ENCODE measurements around the gene HNRNPA0. TPM values are rescaled to one million over a fixed set of nuclear protein-coding genes. Genes with fewer than 3 reads are reported as not detected.

Gene HNRNPA0
- total and polyA plus RNA-seq, 2 experiments from 2014 or later = 15.1 to 39.9 TPM

- H3K27me3 Mint-ChIP-seq (ENCODE audit: insufficient read depth, low read depth, poor library complexity) = peaks cover 2% of the 10 kb centered on the region
- no peak overlapping the region for H3K4me3 Mint-ChIP-seq
- Histone ChIP-seq H3K4me3 (no peak overlapping the region), H3K4me2 (no peak overlapping the region), H3K4me1 (ENCODE audit: insufficient read depth) (peaks cover 12% of the 10 kb centered on the region), H2AFZ (no peak overlapping the region), H3K79me2 (replicated peaks; ENCODE audit: insufficient read depth) (peaks cover 79% of the 10 kb centered on the region), H4K20me1 (replicated peaks; ENCODE audit: insufficient read depth) (peaks cover 5% of the 10 kb centered on the region; the same call in 1 of the 2 replicates), H3K36me3 (ENCODE audit: insufficient read depth) (no peaks in the 10 kb centered on the region), H3K9me2 (ENCODE audit: insufficient read depth) (no peaks in the 10 kb centered on the region), H3F3A (replicated peaks; ENCODE audit: low read depth) (no peaks in the 10 kb centered on the region), H3K27ac (ENCODE audit: low read depth) (no peak overlapping the region), H3K27me3 (ENCODE audit: insufficient read depth) (no peaks in the 10 kb centered on the region)
- H3K27ac Mint-ChIP-seq = no peak overlapping the region
- H3K9me3 Mint-ChIP-seq = no peaks in the 10 kb centered on the region
- no peak for ATAC-seq
- no peaks in the 10 kb centered on the region for H3K36me3 Mint-ChIP-seq (ENCODE audit: low read depth)
- DNase-seq (ENCODE audit: low spot score) = no peak
- TF ChIP-seq POLR2AphosphoS5 (IDR thresholded peaks at IDR 0.05; ENCODE audit: low read depth) (no peak), EZH2 (IDR thresholded peaks at IDR 0.05; ENCODE audit: low read depth, unreplicated experiment) (no peak), ETS1 (IDR thresholded peaks at IDR 0.05) (no peak), EZH2phosphoT487 (IDR thresholded peaks at IDR 0.05; ENCODE audit: unreplicated experiment) (no peak), CTCF (conservative IDR thresholded peaks at IDR 0.05; ENCODE audit: low read depth in 2 of 2) (no peak), JUNB (IDR thresholded peaks at IDR 0.05; ENCODE audit: unreplicated experiment) (no peak), NANOG (IDR thresholded peaks at IDR 0.05; ENCODE audit: borderline replicate concordance) (no peak), CREB1 (CRISPR knock-in tag; IDR thresholded peaks at IDR 0.05; ENCODE audit: low read depth) (no peak), ZNF331 (CRISPR knock-in tag; IDR thresholded peaks at IDR 0.05; ENCODE audit: low read depth) (no peak), ZNF114 (CRISPR knock-in tag; IDR thresholded peaks at IDR 0.05) (no peak), ZNF462 (CRISPR knock-in tag; IDR thresholded peaks at IDR 0.05) (no peak), REST (IDR thresholded peaks at IDR 0.05; ENCODE audit: unreplicated experiment) (no peak), STAT1 (IDR thresholded peaks at IDR 0.05; ENCODE audit: unreplicated experiment) (no peak)
- H3K4me1 Mint-ChIP-seq = peaks cover 19% of the 10 kb centered on the region; the same call in 2 of the 3 replicates
Observed at GRCh38 chr5:137731176-137731575, 23.0 kb downstream of the HNRNPA0 start.

Measured in GM23338 (cell line).